ENCODE results near the gene CCDC40.

CCDC40 gene

DNA sequence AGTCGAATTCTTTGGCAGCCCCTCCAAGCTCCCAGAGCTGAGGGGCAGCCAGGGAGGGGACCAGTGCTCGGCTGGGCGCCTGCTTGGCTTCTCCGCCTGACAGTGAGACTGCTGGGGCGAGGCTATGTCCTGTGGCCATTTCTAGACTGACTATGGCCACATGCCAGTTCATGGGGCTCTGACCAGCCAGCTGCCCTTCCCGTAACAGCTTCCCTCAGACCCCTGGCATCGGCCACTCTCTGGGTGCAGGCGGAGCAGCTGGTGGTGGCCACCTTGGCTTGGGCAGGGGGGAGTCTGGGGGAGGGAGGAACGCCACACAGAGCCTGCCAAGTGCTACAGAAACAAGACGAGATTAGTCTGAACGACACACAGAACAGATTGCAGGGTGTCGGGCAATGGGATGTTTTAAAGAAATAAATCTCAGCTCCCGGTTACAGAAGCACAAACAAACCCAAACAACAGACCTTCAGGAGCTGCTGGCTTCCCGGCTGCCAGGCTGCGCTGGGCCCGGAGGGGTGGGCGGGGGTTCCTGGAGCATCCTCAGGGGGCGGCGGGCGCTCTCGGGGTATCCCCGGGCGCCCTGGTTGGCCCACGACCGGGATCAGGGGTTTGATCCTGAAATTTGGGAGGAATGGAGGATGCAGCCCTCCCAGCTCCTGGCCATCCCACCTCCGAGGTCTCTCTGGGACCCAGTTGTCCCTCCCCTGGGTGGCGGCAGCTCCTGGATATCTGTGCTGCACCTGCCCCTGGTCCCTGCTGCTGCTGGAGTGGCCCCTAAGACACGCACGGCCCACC is 35.3 kb upstream of the CCDC40 start:
- DNase-seq, result no peak

DNA sequence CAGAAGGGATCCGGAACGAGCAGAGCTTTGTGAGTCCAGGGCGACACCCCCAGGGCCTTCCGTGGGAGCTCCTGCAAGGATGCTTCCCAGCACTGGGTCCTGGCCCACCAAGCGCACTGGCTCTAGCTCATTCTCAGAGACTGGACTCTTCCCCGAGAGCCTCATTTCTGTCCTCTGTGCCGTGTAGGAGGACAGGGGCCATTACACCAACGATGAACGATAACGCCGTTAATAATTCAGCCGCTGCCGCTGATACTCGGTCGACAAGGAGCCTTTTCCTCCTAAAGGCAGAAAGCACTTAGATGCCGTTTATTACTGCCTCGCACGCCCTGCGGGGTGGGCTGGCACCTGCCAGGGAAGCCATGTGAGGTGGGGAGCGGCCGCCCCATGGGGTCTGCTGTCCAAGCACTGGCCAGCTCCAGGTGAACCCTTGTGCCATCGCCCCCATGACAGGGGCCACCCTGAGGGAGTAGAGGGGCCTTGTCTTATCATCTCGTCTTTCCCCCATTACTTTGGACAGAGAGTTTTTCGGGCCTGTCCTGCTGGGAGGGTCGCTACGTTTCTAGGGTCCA is 34.3 kb upstream of the CCDC40 start:
- no peak for DNase-seq

DNA sequence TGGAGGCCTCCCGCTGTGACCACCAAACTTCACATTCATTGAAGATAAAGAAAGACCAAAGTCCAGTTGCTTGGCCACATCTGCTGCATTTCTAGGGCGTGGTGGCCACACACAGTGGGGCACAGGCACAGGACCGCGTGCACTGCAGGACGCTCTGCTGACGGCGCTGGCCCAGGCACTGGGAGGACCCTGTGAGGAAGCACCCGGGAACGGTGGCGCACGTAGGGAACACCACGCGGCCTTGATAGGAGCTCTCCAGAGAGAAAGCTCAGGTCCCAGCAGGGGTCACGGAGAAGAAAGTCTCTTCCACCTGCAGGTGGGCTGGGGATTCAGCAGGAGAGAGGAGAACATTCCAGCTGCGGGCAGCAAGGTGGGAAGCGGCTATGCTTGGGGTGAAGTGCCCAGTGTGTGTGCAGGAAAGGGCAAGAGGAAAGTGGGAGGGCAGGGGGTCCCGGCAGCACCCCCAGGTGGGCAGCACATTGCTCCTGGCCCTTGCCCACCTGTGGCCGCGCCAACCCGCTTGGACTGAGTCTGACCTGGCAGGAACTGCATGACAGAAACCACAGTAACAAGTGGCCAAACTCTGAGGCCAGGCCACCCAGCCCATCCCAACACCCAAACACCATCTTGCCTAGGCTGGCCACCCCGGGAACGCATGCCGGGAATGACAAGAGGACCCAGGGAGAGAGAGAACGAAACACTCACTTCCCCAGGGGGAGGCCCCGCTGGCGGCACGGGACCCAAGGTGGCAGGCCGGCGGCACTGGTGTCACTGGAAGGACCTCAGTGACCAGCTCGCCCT is 33.6 kb upstream of the CCDC40 start:
- no peak for DNase-seq

DNA sequence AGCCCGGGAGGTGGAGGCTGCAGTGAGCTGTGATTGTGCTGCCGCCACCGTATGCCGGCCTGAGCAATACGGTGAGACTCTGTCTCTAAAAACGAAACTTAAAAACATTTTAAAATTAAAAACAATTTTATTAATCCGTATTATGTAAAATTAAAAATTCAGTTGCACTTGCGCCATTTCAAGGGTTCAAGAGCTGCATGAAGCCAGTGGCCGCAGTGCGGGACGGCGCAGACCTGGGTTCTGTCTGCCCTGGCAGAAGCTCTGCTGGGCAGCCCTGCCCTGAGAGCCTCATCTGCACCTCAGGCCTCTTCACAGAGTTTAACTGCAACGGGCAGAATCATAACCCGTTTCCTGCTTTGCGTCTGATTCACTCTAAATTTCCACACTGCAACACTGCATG is 32.5 kb upstream of the CCDC40 start:
- no peak for DNase-seq

DNA sequence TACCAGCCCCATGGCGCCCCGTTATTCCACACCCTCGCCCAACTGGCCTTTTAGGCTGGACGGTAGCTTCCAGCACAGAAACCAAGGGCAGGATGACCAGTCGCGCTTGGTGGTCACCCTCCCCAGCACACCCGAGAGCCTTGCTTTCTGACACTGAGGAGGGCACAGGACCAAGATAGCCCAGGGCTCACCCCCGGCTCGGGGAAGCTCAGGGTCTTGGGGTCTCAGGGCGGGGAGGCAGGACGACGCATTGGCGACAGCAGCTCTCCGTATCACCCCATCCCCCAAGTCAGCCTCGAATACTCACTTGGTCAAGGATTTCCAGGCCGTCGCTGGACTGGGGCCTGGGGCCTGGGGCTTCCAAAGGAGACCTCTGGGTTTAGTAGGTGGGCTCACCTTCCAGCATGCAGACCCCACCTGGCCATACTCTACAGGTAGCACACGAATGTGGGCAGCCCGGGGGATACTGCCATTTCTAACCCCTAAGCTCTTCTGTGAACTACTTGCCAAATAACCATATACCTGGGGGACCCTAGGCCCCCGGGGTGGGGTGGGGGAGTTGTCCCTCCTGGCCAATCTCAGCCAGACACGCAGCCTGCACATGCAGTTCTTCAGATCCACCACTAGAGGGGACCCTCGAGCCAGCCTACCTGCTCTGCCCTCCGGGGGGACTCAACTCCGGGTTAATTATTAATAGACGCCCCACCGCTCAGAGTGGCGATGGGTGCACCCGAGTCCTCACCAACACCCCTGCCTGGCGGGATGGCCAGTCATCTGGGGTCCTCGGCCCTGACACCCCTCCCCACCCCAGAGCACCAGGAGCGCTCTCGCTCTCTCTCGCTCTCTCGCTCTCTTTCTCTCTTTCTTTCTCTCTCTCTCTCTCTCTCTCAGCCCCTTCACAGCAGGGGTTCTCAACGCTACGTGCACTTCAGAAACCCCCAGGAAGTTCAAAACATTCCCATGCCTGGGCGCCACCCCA is 30.8 kb upstream of the CCDC40 start:
- peak; percentile 60 for DNase-seq

DNA sequence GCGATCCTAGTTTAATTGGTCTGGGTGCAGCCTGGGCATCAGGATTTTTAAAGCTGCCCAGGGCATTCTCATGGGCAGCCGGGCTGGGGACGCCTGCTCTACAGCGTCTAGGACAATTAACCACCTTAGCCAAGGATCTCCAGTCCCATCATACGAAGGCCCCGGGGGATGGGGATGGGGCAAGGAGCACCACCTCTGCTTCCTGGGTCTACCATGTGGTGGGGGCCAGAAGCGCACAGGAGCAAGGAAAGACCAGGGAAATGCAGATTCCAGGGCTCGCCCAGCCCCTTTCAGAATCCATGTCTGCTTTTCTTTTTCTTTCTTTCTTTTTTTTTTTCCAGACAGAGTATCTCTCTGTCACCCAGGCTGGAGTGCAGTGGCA is 30.1 kb upstream of the CCDC40 start:
- DNase-seq, result no peak

DNA sequence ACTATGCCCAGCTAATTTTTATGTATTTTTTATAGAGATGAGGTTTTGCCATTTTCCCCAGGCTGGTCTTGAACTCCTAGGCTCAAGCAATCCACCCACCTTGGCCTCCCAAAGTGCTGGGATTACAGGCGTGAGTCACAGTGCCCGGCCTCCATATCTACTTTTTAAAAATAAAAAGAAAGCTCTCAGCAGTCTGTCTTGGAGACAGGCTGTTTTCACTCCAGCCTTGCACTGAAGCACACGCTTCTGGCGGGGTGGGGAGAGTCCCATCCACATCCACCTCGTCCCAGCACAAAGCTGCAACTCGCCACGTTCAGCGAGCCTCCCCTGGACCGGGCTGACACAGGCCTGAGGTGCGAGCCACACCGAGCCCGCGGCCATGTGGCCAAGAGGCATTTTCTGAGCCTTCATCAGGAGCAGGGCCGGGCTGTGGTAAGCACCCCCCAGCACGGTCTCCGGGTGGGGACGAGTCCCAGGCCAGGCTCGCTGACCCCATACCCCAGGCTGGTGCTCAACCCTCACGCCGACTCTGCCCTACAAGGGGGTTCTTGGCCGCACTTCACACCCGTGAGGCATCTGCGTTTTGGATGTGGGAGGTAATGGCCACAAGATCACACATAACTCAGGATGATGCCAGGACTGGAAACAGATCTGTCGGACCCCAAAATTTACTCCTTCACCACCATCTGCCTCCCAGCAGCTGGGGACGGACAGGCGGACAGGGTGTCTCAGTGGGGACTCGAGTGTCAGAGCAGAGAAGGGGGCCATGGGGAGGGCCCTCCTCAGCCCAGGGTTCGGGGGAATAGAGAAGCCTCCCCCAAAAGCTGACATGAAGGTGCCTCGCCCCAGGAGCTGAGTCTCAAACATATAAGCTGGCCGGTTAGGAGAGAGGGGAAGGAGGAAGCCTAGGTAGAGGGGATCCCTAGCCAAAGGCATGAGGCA is 29.4 kb upstream of the CCDC40 start:
- no peak for DNase-seq

DNA sequence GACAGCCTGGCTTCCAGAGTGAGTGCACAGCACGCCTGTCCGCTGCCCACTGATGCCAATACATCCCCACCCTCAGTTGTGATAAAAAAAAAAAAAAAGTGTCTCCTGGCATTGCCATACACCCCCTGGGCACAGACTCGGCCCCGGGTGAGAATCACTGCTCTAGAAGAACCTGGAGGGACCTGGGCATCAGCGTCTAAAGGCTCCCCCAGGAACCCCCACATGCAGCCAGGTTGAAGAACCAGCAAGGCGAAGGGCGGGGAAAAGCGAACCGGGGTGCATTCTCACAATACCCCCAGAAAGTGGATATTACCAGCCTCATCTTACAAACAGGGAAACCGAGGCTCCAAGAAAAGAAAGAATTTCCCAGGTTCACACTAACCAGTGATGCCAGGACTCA is 28.5 kb upstream of the CCDC40 start:
- DNase-seq, result no peak

DNA sequence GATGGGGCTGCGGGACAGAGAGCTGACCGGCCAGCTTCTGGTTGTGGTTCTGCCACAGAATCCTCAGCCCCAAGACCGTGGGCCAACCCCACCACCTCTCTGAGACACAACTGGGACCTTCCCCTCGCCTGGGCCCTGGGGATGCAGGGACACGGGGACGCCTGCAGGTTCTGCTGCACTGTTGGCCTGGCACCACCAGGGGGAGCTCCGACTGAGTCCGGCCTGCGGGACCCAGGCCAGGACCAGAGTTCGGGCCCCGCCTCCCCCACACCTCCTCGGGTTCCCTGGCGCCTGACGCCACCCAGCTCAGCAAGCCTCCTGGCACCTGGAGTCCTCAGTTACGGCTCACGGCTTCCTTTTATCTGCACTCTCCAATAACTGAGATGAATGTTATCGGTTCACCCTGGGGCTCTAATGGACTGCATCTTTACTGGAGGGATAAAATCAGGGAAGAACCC is 28.0 kb upstream of the CCDC40 start:
- DNase-seq, result peak; percentile 82

DNA sequence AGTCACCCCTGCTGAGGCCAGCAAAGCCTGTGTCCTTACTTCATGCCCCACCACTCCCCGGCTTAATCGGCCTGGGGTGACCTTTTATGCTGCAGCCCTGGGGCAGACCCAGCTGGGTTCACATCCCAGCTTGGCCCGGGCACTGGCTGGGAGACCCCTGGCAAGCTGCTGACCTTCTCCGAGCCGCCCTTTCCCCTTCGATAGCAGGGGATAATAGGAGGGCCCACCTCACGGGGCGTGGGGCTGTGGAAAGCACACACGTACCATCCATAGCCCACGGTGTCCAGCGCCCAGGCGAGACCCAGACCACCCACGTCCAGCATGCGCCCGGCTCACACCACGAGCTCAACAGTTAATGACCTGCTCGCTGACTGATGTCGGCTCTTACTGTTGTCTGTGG is 27.6 kb upstream of the CCDC40 start:
- DNase-seq, result no peak

DNA sequence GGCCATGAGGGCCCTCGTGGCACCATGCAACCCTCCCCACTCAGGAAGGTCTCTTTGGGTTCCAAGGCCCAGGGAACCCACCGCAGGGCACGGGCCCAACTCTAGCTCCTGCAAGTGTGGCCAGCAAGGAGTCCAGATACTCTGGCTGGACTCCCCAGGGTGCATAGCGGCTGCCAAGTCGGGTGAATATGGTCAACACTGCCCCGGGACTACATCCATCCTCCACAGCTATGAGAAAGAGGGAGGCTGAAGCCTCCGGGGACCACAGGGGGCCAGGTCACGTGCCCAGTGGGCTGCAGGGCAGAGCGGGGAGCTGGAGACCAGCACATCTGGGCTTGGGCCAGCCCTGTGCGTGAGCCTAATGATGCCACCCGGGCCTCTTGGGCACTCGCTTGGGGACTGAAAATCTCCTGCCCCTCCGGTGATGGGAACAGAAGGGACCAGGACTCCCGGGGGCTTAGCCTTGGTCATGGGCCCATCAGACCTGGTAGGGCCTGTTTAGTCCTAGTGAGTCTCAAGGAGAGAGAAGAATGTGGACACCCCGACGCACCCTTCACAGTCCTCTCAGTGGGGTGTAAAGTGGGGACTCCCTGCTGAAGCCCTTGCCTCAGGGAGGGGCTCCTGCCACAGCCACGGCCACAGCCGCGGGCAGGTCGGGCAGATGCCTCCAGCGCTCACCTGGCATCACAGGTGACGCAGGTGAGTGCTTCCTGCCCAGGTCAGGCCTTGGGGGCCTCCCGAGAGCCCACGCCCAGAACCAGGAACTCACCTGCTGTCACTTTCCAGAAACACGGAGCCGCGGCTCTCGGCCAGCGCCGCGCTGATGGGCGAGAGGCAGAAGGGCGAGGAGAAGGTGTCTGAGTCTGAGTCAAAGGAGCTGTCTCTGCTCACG is 26.8 kb upstream of the CCDC40 start:
- no peak for DNase-seq

DNA sequence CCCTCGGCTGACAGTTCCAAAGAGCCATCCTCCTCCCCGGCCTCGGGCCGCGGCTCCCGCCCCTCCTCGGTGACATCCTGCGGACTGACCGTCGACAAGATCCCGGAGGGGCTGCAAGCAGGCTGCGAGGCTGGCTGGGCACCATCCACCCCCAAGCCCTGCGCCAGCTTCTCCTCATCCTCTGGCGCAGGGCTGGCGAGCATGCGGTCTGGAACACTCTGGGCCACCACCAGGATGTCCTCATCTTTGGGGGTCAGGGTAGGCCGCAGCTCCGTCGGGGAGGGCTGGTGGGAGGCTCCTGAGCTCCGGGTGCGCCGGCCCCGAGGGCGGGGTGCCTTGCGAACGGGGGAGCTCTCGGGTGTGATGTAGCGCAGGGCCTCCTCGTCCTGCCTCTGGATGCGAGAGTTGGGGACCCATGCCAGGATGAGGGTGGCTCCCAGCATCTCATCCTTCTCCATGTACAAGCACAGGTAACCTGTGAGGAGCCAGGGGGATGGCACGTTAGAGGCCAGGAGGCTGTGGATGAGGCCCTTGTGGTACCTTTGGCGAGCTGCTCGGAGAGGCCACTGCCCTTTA is 26.1 kb upstream of the CCDC40 start:
- no peak for DNase-seq

DNA sequence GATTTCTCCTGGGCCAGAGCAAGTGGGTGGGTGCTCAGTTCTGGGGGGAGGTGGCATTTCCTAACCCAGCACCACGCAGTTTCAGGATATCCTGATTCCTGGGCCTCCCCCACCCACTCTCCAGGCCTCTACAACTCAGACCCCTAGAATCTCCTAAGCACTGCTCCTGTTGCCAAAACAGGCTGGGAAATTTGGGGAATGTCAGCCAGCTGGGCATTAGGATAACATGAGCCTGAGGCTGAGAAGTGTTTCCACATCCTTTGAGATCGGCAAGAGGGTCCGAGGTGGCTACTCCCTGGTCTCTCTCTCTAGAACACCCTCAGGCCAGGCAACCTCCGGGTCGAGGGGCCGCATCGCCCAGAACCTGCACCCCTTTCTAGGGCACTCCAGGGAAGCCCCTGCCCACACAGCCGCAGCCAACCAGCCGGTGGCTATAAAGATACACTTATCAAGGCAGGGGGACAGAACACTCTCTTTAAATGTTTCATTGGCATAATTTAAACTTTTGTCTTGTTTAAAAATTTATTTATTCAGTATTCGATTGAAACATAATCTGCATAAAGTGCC is 24.4 kb upstream of the CCDC40 start:
- DNase-seq, result no peak

DNA sequence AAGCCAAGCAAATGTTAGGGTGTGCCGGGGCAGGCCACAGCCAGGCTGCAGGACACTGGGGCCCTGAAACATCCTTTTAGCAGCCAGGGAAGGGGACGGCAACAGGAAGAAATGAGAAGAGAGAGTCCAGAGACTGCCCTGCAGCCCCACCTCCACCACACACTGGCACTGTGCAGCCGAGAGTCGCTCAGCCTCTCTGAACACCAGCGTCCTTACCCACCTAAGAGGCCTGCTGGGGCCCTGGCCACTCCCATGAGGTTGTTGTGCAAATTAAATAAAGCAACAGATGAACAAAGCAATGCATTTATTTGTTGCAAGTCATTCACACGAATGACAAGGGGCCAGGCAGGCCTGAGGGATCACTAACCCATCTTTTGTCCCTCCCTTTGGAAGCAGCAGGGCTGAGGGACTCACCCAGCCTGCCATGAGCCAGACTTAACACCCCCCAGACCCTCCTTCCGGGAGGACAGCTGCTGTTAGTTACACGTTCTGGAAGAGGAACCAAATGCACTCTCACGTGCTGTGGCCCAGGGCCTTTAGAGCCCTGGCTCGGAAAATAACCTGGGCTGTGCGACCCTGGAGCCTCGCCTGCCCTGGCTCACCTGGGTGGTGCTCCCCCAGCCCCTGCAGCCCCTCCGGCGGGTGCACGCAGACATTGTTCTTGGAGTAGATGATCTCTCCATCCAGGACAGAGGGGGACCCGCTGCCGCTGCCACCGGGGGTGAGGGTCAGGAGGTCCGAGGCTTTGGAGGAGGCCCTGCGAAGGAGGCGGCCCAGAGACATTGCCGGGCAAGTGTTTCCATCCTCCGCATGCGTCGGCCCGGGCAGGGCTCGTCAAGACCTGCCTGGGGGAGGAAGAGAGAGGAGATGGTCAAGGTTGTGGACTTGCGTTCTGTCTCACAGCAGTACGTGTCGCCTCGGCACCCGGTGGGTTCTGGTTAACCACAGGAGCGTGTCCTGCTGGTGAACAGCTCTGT is 23.4 kb upstream of the CCDC40 start:
- DNase-seq, result no peak

DNA sequence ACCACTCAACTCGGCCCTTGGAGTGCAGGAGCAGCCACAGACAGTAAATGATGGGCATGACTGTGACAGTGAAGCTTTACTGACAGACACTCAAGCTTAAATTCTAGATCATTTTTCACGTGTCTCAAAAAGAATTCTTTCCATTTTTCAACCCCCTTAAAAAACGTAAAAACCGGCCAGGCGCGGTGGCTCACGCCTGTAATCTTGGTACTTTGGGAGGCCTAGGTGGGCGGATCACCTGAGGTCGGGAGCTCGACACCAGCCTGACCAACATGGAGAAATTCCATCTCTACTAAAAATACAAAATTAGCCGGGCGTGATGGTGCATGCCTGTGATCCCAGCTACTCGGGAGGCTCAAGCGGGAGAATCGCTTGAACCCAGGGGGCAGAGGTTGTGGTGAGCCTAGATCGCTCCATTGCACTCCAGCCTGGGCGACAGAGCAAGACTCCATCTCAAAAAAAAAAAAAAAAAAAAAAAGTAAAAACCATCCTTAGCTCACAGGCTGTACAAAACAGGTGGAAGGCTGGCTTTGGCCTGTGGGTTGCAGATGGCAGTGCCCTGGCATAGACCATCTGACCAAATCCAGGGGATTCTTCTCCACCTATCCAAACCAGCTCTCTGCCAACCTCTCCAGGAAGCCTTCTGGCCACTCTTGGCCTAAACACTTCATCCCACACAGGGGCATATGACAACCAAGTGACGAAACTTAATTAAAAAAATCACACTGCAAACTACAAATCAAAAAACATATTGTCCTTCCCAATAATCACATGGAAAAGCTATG is 19.0 kb upstream of the CCDC40 start:
- no peak for DNase-seq

DNA sequence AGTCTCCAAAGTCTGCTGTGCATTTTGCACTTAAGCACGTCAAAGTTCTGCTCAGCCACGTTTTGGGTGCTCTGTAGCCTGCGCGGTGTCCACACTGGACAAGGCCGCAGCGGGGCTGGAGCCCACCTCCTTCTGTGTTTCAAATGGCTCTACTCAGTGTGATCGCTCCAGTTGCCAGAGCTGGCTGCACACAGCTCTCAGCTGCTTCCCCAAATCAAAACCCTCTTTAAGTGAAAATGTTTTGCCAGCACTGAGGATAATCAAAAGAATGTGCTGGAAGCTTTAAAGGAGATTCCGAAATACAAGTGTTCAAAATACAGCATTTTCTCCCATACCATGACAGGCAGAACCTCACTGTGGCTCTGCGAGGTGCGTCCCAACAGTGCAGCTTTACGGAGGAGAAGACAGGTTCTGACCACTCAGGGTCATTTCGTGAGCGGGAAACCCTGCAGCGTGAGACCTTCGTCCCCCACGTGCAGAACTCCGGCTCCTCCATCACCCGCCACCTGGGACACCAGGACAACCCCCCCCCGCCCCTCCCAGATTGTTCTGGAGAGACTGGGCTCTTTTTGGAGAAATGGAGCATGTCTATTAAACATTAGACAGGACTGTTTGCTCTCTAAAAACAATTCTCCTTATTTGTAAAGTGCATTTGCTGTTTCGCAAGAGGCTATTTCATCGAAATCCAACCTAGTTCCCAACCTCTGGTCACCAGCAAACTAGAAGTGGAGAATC is 17.4 kb upstream of the CCDC40 start:
- no peak for DNase-seq

DNA sequence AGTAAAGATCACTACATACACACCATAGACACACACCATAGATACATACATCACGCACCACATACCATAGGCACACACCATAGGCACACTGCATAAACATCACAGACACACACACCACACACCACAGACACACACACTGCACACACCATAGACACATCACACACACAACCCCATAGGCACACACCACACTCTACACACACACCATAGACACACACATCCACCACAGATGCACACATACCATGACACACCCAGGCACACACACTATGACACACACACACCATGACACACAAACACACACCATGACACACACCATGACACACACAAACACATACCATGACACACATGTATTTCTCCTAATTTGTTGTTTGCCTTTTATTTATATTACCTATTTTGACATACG is 14.8 kb upstream of the CCDC40 start:
- DNase-seq, result no peak
